CD14-positive monocyte (primary cell): ENCODE data around the gene SSBP3. TPM values are rescaled to one million over a fixed set of nuclear protein-coding genes. Genes with fewer than 3 reads are reported as not detected.

Experiments used
- DNase-seq, 3 donors: peaks; one replicate each; pipeline ENCODE4 v3.0.0-alpha.2; 2011 to 2022
- H2AFZ ChIP-seq: 2 replicates; pipeline ENCODE4 v1.6.0; 2012; ENCODE audit warnings: mild to moderate bottlenecking, low read depth, low read length, inconsistent platforms; ENCODE audit not compliant: insufficient read depth, poor library complexity, severe bottlenecking
- H3K27ac ChIP-seq, 2 donors: 1 replicate in 1 of 2; 2 replicates in 1 of 2; pipeline ENCODE4 v1.5.1; 2012 to 2013; ENCODE audit warnings: low read length in 2 of 2, control low read depth in 1 of 2, inconsistent platforms in 1 of 2, low read depth in 1 of 2, mild to moderate bottlenecking in 1 of 2
- H3K27me3 ChIP-seq, 2 donors: one replicate each; pipeline versions ENCODE4 v1.6.0 to v1.6.1; 2011 to 2013; ENCODE audit warnings: low read length in 2 of 2; ENCODE audit not compliant: control insufficient read depth in 2 of 2, insufficient read depth in 2 of 2
- H3K36me3 ChIP-seq, 2 donors: replicated peaks in 1 of 2; 1 replicate in 1 of 2; 2 replicates in 1 of 2; pipeline versions ENCODE4 v1.5.1 to v1.6.1; 2012 to 2013; ENCODE audit warnings: low read length in 2 of 2, control low read depth in 1 of 2, inconsistent platforms in 1 of 2, mild to moderate bottlenecking in 1 of 2; ENCODE audit not compliant: insufficient read depth in 2 of 2, control insufficient read depth in 1 of 2
- H3K4me1 ChIP-seq, 2 donors: 1 replicate in 1 of 2; 2 replicates in 1 of 2; pipeline versions ENCODE4 v1.5.1 to v1.6.1; 2012 to 2013; ENCODE audit warnings: low read length in 2 of 2, control low read depth in 1 of 2, inconsistent platforms in 1 of 2, mild to moderate bottlenecking in 1 of 2, moderate library complexity in 1 of 2; ENCODE audit not compliant: insufficient read depth in 2 of 2, control insufficient read depth in 1 of 2
- H3K4me2 ChIP-seq: replicated peaks from 2 replicates; pipeline ENCODE3; 2012; ENCODE audit warnings: low read length, moderate library complexity, mild to moderate bottlenecking; ENCODE audit not compliant: poor library complexity, severe bottlenecking; ENCODE audit errors: extremely low read depth
- H3K4me3 ChIP-seq, 3 experiments: fragments of 200-600 bp in 1 of 3; sonication (generic) in 1 of 3; replicated peaks in 1 of 3; 1 replicate in 2 of 3; 2 replicates in 1 of 3; pipeline ENCODE4 v1.5.1; 2011 to 2013; ENCODE audit warnings: low read length in 3 of 3, mild to moderate bottlenecking in 3 of 3, control low read depth in 2 of 3, low read depth in 2 of 3, inconsistent platforms in 1 of 3, moderate library complexity in 1 of 3
- H3K79me2 ChIP-seq: 2 replicates; pipeline ENCODE4 v1.6.0; 2012; ENCODE audit warnings: mild to moderate bottlenecking, control low read depth, inconsistent platforms, low read length, moderate library complexity; ENCODE audit not compliant: insufficient read depth
- H3K9ac ChIP-seq: 2 replicates; pipeline ENCODE4 v1.6.0; 2017; ENCODE audit warnings: low read length, mild to moderate bottlenecking; ENCODE audit not compliant: insufficient read depth, poor library complexity, severe bottlenecking
- H3K9me3 ChIP-seq, 2 donors: replicated peaks in 1 of 2; 1 replicate in 1 of 2; 2 replicates in 1 of 2; pipeline versions ENCODE4 v1.5.1 to v1.6.1; 2012 to 2013; ENCODE audit warnings: low read length in 2 of 2, control low read depth in 1 of 2; ENCODE audit not compliant: control insufficient read depth in 1 of 2, insufficient read depth in 1 of 2
- H4K20me1 ChIP-seq: 2 replicates; pipeline ENCODE4 v1.6.0; 2012; ENCODE audit warnings: mild to moderate bottlenecking, low read length, control low read depth, moderate library complexity; ENCODE audit not compliant: insufficient read depth
- H3K27ac Mint-ChIP-seq, 7 donors: one replicate each; pipeline ENCODE4 v1.8.0; 2020; ENCODE audit warnings: mild to moderate bottlenecking in 7 of 7, mixed read lengths in 7 of 7, moderate library complexity in 6 of 7, inconsistent platforms in 2 of 7
- H3K27me3 Mint-ChIP-seq, 3 donors: one replicate each; pipeline ENCODE4 v1.8.0; 2021 to 2022; ENCODE audit warnings: low read depth in 3 of 3, mild to moderate bottlenecking in 3 of 3, mixed read lengths in 3 of 3, moderate library complexity in 3 of 3, inconsistent platforms in 1 of 3
- H3K36me3 Mint-ChIP-seq, 2 donors: one replicate each; pipeline ENCODE4 v1.8.0; 2020; ENCODE audit warnings: mixed read lengths in 2 of 2, inconsistent platforms in 1 of 2, mild to moderate bottlenecking in 1 of 2
- H3K4me1 Mint-ChIP-seq: one replicate; pipeline ENCODE4 v1.8.0; 2020; ENCODE audit warnings: mild to moderate bottlenecking, mixed read lengths
- H3K4me3 Mint-ChIP-seq, 2 donors: one replicate each; pipeline ENCODE4 v1.8.0; 2020; ENCODE audit warnings: mild to moderate bottlenecking in 2 of 2, mixed read lengths in 2 of 2, moderate library complexity in 1 of 2
- H3K9me3 Mint-ChIP-seq, 7 donors: one replicate each; pipeline ENCODE4 v1.8.0; 2020 to 2022; ENCODE audit warnings: mixed read lengths in 7 of 7, mild to moderate bottlenecking in 6 of 7, moderate library complexity in 6 of 7, inconsistent platforms in 2 of 7
- CTCF ChIP-seq: fragments of 200-600 bp; IDR thresholded peaks from one replicate; pipeline ENCODE4 v1.8.0; 2022; ENCODE audit warnings: antibody characterized with exemption, mild to moderate bottlenecking
- WGBS: methylation state at CpG from one replicate; pipeline ENCODE4 v1.1.5; 2013; ENCODE audit warnings: missing lambda C conversion rate; ENCODE audit not compliant: insufficient coverage; 5-methylcytosine and 5-hydroxymethylcytosine counted together
- intact Hi-C, 2 donors: fragments of 100-400 bp; cut with micrococcal nuclease; formaldehyde crosslinking; loops; one replicate each; pipeline versions ENCODE4 v1.15.0 to v1.15.1; 2023
- polyA plus RNA-seq, 3 donors: library from polyadenylated mRNA; depleted of rRNA in 1 of 3; unstranded in 2 of 3; stranded (reverse) in 1 of 3; fragments of 300-500 nt in 2 of 3; fragments of >200 nt in 1 of 3; fragmentation: Illumina TruSeq in 2 of 3; gene quantifications; 1 replicate in 2 of 3; 2 replicates in 1 of 3; pipeline ENCODE4 v1.2.3, GENCODE V29; 2012 to 2021

Gene SSBP3
- polyA plus RNA-seq, 3 donors, result 4.1 to 30.7 (median 4.3) TPM

- peaks cover 86% of the 10 kb centered on the region for H4K20me1 ChIP-seq
These were observed 74.2 kb downstream of the SSBP3 start for GRCh38 chr1:54331843-54332463.

GRCh38 chr1:54331091-54331772, 75.0 kb downstream of the SSBP3 start:
- DNase-seq, result no peak
- Histone ChIP-seq H4K20me1 (peaks cover 83% of the 10 kb centered on the region), H3K9me3 (no peaks in the 10 kb centered on the region), H3K79me2 (no peaks in the 10 kb centered on the region), H3K9ac (no peak overlapping the region), H3K27ac (no peak overlapping the region), H3K4me3 (no peak overlapping the region), H3K27me3 (no peaks in the 10 kb centered on the region), H3K36me3 (no peaks in the 10 kb centered on the region), H2AFZ (no peak overlapping the region), H3K4me2 (no peak overlapping the region), H3K4me1 (peaks cover 3 to 6% of the 10 kb centered on the region in 2 donors)
- Mint-ChIP-seq H3K9me3 (peaks cover 0 to 2% (median 0%) of the 10 kb centered on the region in 7 donors), H3K4me1 (peaks cover 20% of the 10 kb centered on the region), H3K36me3 (no peaks in the 10 kb centered on the region), H3K4me3 (no peak overlapping the region), H3K27ac (no peak overlapping the region), H3K27me3 (no peaks in the 10 kb centered on the region)
- TF ChIP-seq CTCF, result no peak
- 20% methylated on average over 2 of the region's 12 CpGs for WGBS
- intact Hi-C loops, result no loop called here

More at GRCh38 chr1:54331843-54332463, 74.2 kb downstream of the SSBP3 start:
- no peak overlapping the region for H2AFZ ChIP-seq
- no peak overlapping the region for H3K9ac ChIP-seq
- no peaks in the 10 kb centered on the region for H3K9me3 ChIP-seq
- H3K4me1 ChIP-seq, result peaks cover 3 to 6% of the 10 kb centered on the region in 2 donors
- H3K27me3 Mint-ChIP-seq, result peaks cover 0 to under 1% (median 0%) of the 10 kb centered on the region in 3 donors
- no peak overlapping the region for H3K4me3 ChIP-seq
- TF ChIP-seq CTCF, result no peak
- H3K27me3 ChIP-seq, result no peaks in the 10 kb centered on the region
- H3K27ac ChIP-seq, result no peak overlapping the region
- no peaks in the 10 kb centered on the region for H3K79me2 ChIP-seq
- peaks cover 26% of the 10 kb centered on the region for H3K4me1 Mint-ChIP-seq
- H3K27ac Mint-ChIP-seq, result peak overlapping the region in 1 of 7 donors; percentile 46
- H3K9me3 Mint-ChIP-seq, result peaks cover 0 to 2% (median 0%) of the 10 kb centered on the region in 7 donors
- no peak overlapping the region for H3K4me2 ChIP-seq
- WGBS, result 100% methylated on average over 2 of the region's 3 CpGs
- intact Hi-C loops, result no loop called here
- peaks cover 0 to 1% of the 10 kb centered on the region in 2 donors for H3K36me3 Mint-ChIP-seq
- no peak for DNase-seq
- no peak overlapping the region for H3K4me3 Mint-ChIP-seq
- no peaks in the 10 kb centered on the region for H3K36me3 ChIP-seq
